Mammary epithelial cell (primary cell): Measurements from ENCODE around the gene SCCPDH.

Source experiments
- EZH2 ChIP-seq: IDR thresholded peaks from 2 replicates; pipeline ENCODE4 v1.6.1; 2012; ENCODE audit warnings: low read length, inconsistent platforms, borderline replicate concordance
- TF ChIP-seq, protein P1 (sequence below), 2 donors: IDR thresholded peaks in 1 of 2; conservative IDR thresholded peaks in 1 of 2; 2 replicates each; pipeline ENCODE4 v1.5.1; 2011 to 2012; ENCODE audit warnings: inconsistent platforms in 2 of 2, low read length in 2 of 2, mild to moderate bottlenecking in 2 of 2, control low read depth in 1 of 2, low read depth in 1 of 2; ENCODE audit not compliant: insufficient read depth in 1 of 2; ENCODE audit errors: extremely low read depth in 1 of 2

DNA sequence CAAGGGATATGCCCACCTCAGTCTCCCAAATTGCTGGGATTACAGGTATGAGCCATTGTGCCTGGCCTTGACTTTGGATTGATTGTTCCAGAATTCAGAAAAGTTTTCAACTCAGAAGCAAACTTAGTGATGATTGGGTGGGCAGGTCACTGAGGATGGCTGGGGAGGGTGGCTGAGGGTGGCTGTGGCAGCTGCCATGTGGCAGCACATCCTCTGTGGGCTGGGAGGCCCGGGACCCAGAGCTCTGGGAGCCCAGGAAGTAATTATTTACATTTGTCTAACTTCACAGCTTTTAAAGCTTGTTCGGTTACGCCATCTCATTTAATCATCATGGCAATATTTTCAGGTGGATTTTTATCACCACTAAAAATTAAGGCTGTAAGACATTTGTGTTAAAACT is 76.1 kb downstream of the SCCPDH start:
- TF ChIP-seq, protein P1, sequence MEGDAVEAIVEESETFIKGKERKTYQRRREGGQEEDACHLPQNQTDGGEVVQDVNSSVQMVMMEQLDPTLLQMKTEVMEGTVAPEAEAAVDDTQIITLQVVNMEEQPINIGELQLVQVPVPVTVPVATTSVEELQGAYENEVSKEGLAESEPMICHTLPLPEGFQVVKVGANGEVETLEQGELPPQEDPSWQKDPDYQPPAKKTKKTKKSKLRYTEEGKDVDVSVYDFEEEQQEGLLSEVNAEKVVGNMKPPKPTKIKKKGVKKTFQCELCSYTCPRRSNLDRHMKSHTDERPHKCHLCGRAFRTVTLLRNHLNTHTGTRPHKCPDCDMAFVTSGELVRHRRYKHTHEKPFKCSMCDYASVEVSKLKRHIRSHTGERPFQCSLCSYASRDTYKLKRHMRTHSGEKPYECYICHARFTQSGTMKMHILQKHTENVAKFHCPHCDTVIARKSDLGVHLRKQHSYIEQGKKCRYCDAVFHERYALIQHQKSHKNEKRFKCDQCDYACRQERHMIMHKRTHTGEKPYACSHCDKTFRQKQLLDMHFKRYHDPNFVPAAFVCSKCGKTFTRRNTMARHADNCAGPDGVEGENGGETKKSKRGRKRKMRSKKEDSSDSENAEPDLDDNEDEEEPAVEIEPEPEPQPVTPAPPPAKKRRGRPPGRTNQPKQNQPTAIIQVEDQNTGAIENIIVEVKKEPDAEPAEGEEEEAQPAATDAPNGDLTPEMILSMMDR (conservative IDR thresholded peaks at IDR 0.05 in 1 of 2, IDR thresholded peaks at IDR 0.05 in 1 of 2; ENCODE audit: extremely low read depth in 1 of 2, insufficient read depth in 1 of 2, low read depth in 1 of 2, low read length in 2 of 2): no peak
- TF ChIP-seq EZH2: no peak
